ENCODE data around the gene DUSP11. TPM values are rescaled to one million over a fixed set of nuclear protein-coding genes. Genes with fewer than 3 reads are reported as not detected.

The DUSP11 gene
- total and polyA plus RNA-seq, 9 of the 15 experiments (the other 6 are each of a cell fraction or from before 2014, with no cell fraction given) = 20.7 to 79.8 (median 29.3) TPM

- DNase-seq (ENCODE audit: extremely low read depth in 1 of 4, low spot score in 3 of 4) (peak; percentile 98 to 99 (median 98)), FAIRE-seq (peak; percentile 92), ATAC-seq (peak; percentile 100)
- CTCF ChIA-PET (ENCODE audit: low intra/inter-chr PET ratio) = no interaction called here
- Histone ChIP-seq H3K9me3 (replicated peaks; ENCODE audit: control insufficient read depth, insufficient read depth, low read depth, low read length) (peaks cover 3% of the 10 kb centered on the region), H3K9ac (ENCODE audit: insufficient read depth in 1 of 2, low read depth in 2 of 2, low read length in 2 of 2) (peak within 1 kb of the TSS; percentile 85 to 89), H3K79me2 (ENCODE audit: control insufficient read depth, insufficient read depth, low read length) (peaks cover 18% of the 10 kb centered on the region), H3K27me3 (ENCODE audit: control insufficient read depth in 2 of 2, insufficient read depth in 2 of 2, low read length in 2 of 2) (no peaks in the 10 kb centered on the region), H3K36me3 (ENCODE audit: control insufficient read depth, insufficient read depth, low read length) (peaks cover 21% of the 10 kb centered on the region; the same call in 2 of the 3 replicates), H3K27ac (ENCODE audit: extremely low read depth, low read depth, low read length) (peak within 1 kb of the TSS; percentile 84), H3K4me3 (peak within 1 kb of the TSS; percentile 85), H2AFZ (ENCODE audit: low read depth, low read length) (peak within 1 kb of the TSS; percentile 95), H3K9me1 (ENCODE audit: control insufficient read depth, insufficient read depth, low read length) (no peaks in the 10 kb centered on the region), H3K4me2 (ENCODE audit: insufficient read depth, low read length) (peak within 1 kb of the TSS; percentile 99), H4K20me1 (replicated peaks; ENCODE audit: control insufficient read depth, insufficient read depth, low read length) (no peaks in the 10 kb centered on the region), H3K4me1 (replicated peaks in 1 of 2; ENCODE audit: control insufficient read depth in 2 of 2, insufficient read depth in 2 of 2, low read length in 2 of 2) (peaks cover 4 to 5% of the 10 kb centered on the region in 2 experiments; a peak in 4 of 5 replicates)
- intact Hi-C loops (cut with micrococcal nuclease) = loop anchor here (5.0 kb wide), 1 partner anchor 40 kb away; no protein-coding TSS in a partner anchor
- POLR2A ChIA-PET = interaction anchor here (0.6 to 1.8 kb wide), 17 partner anchors 11 to 510 kb away, joined by 3 to 9 read pairs (median 3); partner anchors contain the start of gene DUSP11
- in situ Hi-C loops (cut with MboI) = no loop called here
- BruUV-seq (replicated peaks) = no TSS peak
- 4% methylated on average over 48 of the region's 49 CpGs for WGBS (ENCODE audit: insufficient coverage, low coverage, missing lambda C conversion rate)
- TF ChIP-seq CC2D1A (IDR thresholded peaks at IDR 0.05) = peak; percentile 100
- TF ChIP-seq MTA3 (IDR thresholded peaks at IDR 0.05; ENCODE audit: borderline replicate concordance) = no peak; the same call in 1 of the 2 replicates
- TF ChIP-seq ZBTB12 (CRISPR knock-in tag; IDR thresholded peaks at IDR 0.05) = no peak
- TF ChIP-seq AFF1 (IDR thresholded peaks at IDR 0.05; ENCODE audit: low read depth in 1 of 2, partially characterized antibody in 2 of 2) = peak in 1 of 2 experiments; percentile 42
- TF ChIP-seq MEF2D (tag; conservative IDR thresholded peaks at IDR 0.05; ENCODE audit: low read depth) = peak; percentile 60; the same call in 1 of the 2 replicates
- no peak for TF ChIP-seq SAFB2 (IDR thresholded peaks at IDR 0.05; ENCODE audit: borderline replicate concordance, low read depth, low read length, severe bottlenecking)
- no peak for TF ChIP-seq CHD4 (IDR thresholded peaks at IDR 0.05; ENCODE audit: insufficient read depth, insufficient replicate concordance, low read depth, low read length, poor library complexity, severe bottlenecking)
- TF ChIP-seq POLR3G (IDR thresholded peaks at IDR 0.05; ENCODE audit: extremely low read depth, insufficient read length, insufficient replicate concordance) = no peak
- no peak for TF ChIP-seq ZC3H8 (IDR thresholded peaks at IDR 0.05)
- peak; percentile 90 for TF ChIP-seq ELF2 (CRISPR knock-in tag; IDR thresholded peaks at IDR 0.05)
- no peak for TF ChIP-seq CAMTA2 (CRISPR knock-in tag; conservative IDR thresholded peaks at IDR 0.05)
- no peak; the same call in 1 of the 2 replicates for TF ChIP-seq RFX1 (IDR thresholded peaks at IDR 0.05)
- no peak for TF ChIP-seq BCL6 (CRISPR knock-in tag; IDR thresholded peaks at IDR 0.05)
- no peak for TF ChIP-seq KAT7 (CRISPR knock-in tag; IDR thresholded peaks at IDR 0.05; ENCODE audit: borderline replicate concordance)
- no peak for TF ChIP-seq PHTF2 (CRISPR knock-in tag; IDR thresholded peaks at IDR 0.05)
- TF ChIP-seq SP1 (CRISPR knock-in tag; IDR thresholded peaks at IDR 0.05) = peak; percentile 93
- peak in 1 of 2 experiments; percentile 99; a peak in 2 of 4 replicates for TF ChIP-seq KDM4B (IDR thresholded peaks at IDR 0.05; ENCODE audit: borderline replicate concordance in 2 of 2, low read depth in 1 of 2)
Measured at GRCh38 chr2:73736855-73737779, 42.8 kb downstream of the DUSP11 start, which contains the start of gene TPRKB. Gene TPRKB, minus strand, starts transcription at chr2:73737345. Its CDS starts 2,776 bp downstream, at chr2:73734569.
